ENCODE results near the gene LRP1. TPM values are rescaled to one million over a fixed set of nuclear protein-coding genes. Genes with fewer than 3 reads are reported as not detected.

Gene LRP1
- total and polyA plus RNA-seq, 2 of the 13 experiments (the other 11 are each of a cell fraction or from before 2014, with no cell fraction given) = 14.7 to 30.8 TPM

DNA sequence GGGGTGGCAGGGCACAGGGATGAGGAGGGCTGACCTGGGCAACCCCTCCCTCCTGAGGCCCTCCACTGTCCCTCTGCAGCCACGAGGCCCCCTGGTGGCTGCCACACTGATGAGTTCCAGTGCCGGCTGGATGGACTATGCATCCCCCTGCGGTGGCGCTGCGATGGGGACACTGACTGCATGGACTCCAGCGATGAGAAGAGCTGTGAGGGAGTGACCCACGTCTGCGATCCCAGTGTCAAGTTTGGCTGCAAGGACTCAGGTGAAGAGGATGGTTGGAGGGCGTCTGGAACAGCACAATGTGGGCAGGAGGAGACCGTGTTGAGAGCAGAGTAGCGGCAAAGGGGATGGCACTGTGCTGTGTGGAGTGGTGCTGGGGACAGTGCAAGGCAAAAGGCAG lies 44.8 kb downstream of the LRP1 start (continued):
- TF ChIP-seq, protein P1, sequence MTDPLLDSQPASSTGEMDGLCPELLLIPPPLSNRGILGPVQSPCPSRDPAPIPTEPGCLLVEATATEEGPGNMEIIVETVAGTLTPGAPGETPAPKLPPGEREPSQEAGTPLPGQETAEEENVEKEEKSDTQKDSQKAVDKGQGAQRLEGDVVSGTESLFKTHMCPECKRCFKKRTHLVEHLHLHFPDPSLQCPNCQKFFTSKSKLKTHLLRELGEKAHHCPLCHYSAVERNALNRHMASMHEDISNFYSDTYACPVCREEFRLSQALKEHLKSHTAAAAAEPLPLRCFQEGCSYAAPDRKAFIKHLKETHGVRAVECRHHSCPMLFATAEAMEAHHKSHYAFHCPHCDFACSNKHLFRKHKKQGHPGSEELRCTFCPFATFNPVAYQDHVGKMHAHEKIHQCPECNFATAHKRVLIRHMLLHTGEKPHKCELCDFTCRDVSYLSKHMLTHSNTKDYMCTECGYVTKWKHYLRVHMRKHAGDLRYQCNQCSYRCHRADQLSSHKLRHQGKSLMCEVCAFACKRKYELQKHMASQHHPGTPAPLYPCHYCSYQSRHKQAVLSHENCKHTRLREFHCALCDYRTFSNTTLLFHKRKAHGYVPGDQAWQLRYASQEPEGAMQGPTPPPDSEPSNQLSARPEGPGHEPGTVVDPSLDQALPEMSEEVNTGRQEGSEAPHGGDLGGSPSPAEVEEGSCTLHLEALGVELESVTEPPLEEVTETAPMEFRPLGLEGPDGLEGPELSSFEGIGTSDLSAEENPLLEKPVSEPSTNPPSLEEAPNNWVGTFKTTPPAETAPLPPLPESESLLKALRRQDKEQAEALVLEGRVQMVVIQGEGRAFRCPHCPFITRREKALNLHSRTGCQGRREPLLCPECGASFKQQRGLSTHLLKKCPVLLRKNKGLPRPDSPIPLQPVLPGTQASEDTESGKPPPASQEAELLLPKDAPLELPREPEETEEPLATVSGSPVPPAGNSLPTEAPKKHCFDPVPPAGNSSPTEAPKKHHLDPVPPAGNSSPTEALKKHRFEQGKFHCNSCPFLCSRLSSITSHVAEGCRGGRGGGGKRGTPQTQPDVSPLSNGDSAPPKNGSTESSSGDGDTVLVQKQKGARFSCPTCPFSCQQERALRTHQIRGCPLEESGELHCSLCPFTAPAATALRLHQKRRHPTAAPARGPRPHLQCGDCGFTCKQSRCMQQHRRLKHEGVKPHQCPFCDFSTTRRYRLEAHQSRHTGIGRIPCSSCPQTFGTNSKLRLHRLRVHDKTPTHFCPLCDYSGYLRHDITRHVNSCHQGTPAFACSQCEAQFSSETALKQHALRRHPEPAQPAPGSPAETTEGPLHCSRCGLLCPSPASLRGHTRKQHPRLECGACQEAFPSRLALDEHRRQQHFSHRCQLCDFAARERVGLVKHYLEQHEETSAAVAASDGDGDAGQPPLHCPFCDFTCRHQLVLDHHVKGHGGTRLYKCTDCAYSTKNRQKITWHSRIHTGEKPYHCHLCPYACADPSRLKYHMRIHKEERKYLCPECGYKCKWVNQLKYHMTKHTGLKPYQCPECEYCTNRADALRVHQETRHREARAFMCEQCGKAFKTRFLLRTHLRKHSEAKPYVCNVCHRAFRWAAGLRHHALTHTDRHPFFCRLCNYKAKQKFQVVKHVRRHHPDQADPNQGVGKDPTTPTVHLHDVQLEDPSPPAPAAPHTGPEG (CRISPR knock-in tag; IDR thresholded peaks at IDR 0.05) = no peak
- TF ChIP-seq ZBTB1 (CRISPR knock-in tag; IDR thresholded peaks at IDR 0.05; ENCODE audit: borderline replicate concordance) (no peak), HNRNPLL (IDR thresholded peaks at IDR 0.05; ENCODE audit: low read depth, low read length, poor library complexity, severe bottlenecking) (peak; percentile 30), KDM6A (CRISPR knock-in tag; IDR thresholded peaks at IDR 0.05; ENCODE audit: low read depth) (no peak), RARA (CRISPR knock-in tag; IDR thresholded peaks at IDR 0.05) (0 out of 2 replicates have a peak, but pooled peaks have one; percentile 6), SPEN (CRISPR knock-in tag; IDR thresholded peaks at IDR 0.05; ENCODE audit: low read depth) (0 out of 2 replicates have a peak, but pooled peaks have one; percentile 43), TAF15 (IDR thresholded peaks at IDR 0.05; ENCODE audit: low read depth, low read length, poor library complexity, severe bottlenecking) (no peak), MAZ (IDR thresholded peaks at IDR 0.05; ENCODE audit: borderline replicate concordance, low read depth, low read length) (0 out of 2 replicates have a peak, but pooled peaks have one; percentile 22), MAZ (CRISPR knock-in tag; IDR thresholded peaks at IDR 0.05; ENCODE audit: low read depth) (peak; percentile 59; the same call in 1 of the 2 replicates)
- TF ChIP-seq, protein P2, sequence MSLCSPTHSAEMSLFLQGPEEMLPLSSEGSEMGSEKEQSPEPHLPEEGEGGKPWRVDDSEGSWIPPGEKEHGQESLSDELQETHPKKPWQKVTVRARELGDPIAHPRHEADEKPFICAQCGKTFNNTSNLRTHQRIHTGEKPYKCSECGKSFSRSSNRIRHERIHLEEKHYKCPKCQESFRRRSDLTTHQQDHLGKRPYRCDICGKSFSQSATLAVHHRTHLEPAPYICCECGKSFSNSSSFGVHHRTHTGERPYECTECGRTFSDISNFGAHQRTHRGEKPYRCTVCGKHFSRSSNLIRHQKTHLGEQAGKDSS (CRISPR knock-in tag; IDR thresholded peaks at IDR 0.05; ENCODE audit: borderline replicate concordance, low read depth) = peak; percentile 50; the same call in 1 of the 2 replicates
- TF ChIP-seq, protein P3, sequence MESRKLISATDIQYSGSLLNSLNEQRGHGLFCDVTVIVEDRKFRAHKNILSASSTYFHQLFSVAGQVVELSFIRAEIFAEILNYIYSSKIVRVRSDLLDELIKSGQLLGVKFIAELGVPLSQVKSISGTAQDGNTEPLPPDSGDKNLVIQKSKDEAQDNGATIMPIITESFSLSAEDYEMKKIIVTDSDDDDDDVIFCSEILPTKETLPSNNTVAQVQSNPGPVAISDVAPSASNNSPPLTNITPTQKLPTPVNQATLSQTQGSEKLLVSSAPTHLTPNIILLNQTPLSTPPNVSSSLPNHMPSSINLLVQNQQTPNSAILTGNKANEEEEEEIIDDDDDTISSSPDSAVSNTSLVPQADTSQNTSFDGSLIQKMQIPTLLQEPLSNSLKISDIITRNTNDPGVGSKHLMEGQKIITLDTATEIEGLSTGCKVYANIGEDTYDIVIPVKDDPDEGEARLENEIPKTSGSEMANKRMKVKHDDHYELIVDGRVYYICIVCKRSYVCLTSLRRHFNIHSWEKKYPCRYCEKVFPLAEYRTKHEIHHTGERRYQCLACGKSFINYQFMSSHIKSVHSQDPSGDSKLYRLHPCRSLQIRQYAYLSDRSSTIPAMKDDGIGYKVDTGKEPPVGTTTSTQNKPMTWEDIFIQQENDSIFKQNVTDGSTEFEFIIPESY (CRISPR knock-in tag; IDR thresholded peaks at IDR 0.05) = peak; percentile 100
- TF ChIP-seq, protein P4, sequence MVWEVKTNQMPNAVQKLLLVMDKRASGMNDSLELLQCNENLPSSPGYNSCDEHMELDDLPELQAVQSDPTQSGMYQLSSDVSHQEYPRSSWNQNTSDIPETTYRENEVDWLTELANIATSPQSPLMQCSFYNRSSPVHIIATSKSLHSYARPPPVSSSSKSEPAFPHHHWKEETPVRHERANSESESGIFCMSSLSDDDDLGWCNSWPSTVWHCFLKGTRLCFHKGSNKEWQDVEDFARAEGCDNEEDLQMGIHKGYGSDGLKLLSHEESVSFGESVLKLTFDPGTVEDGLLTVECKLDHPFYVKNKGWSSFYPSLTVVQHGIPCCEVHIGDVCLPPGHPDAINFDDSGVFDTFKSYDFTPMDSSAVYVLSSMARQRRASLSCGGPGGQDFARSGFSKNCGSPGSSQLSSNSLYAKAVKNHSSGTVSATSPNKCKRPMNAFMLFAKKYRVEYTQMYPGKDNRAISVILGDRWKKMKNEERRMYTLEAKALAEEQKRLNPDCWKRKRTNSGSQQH (CRISPR knock-in tag; IDR thresholded peaks at IDR 0.05; ENCODE audit: low read depth) = no peak
- TF ChIP-seq, protein P5, sequence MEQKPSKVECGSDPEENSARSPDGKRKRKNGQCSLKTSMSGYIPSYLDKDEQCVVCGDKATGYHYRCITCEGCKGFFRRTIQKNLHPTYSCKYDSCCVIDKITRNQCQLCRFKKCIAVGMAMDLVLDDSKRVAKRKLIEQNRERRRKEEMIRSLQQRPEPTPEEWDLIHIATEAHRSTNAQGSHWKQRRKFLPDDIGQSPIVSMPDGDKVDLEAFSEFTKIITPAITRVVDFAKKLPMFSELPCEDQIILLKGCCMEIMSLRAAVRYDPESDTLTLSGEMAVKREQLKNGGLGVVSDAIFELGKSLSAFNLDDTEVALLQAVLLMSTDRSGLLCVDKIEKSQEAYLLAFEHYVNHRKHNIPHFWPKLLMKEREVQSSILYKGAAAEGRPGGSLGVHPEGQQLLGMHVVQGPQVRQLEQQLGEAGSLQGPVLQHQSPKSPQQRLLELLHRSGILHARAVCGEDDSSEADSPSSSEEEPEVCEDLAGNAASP (CRISPR knock-in tag; IDR thresholded peaks at IDR 0.05; ENCODE audit: borderline replicate concordance) = peak; percentile 47; the same call in 1 of the 2 replicates
- TF ChIP-seq, protein P6, sequence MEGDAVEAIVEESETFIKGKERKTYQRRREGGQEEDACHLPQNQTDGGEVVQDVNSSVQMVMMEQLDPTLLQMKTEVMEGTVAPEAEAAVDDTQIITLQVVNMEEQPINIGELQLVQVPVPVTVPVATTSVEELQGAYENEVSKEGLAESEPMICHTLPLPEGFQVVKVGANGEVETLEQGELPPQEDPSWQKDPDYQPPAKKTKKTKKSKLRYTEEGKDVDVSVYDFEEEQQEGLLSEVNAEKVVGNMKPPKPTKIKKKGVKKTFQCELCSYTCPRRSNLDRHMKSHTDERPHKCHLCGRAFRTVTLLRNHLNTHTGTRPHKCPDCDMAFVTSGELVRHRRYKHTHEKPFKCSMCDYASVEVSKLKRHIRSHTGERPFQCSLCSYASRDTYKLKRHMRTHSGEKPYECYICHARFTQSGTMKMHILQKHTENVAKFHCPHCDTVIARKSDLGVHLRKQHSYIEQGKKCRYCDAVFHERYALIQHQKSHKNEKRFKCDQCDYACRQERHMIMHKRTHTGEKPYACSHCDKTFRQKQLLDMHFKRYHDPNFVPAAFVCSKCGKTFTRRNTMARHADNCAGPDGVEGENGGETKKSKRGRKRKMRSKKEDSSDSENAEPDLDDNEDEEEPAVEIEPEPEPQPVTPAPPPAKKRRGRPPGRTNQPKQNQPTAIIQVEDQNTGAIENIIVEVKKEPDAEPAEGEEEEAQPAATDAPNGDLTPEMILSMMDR (CRISPR knock-in tag; IDR thresholded peaks at IDR 0.05) = peak; percentile 92

Data from HepG2 (cell line).